Loucy (cell line): ENCODE data around the gene MIPEP.

Source experiments
- H2AFZ ChIP-seq: fragments of 200-600 bp; sonication (generic); 2 replicates; pipeline ENCODE4 v1.6.0; 2016; ENCODE audit warnings: antibody characterized with exemption, mild to moderate bottlenecking, low read length, moderate library complexity
- H3F3A ChIP-seq: fragments of 200-600 bp; 2 replicates; pipeline ENCODE4 v1.6.0; 2016; ENCODE audit warnings: antibody characterized with exemption, low read depth, mild to moderate bottlenecking
- H3K27me3 ChIP-seq: fragments of 200-600 bp; sonication (generic); 2 replicates; pipeline ENCODE4 v1.6.1; 2014; ENCODE audit warnings: low read length, mild to moderate bottlenecking; ENCODE audit not compliant: insufficient read depth, poor library complexity, severe bottlenecking
- H3K36me3 ChIP-seq: fragments of 200-600 bp; sonication (generic); 2 replicates; pipeline ENCODE4 v1.6.1; 2016; ENCODE audit warnings: low read length; ENCODE audit not compliant: insufficient read depth
- H3K4me1 ChIP-seq: fragments of 200-600 bp; sonication (generic); 2 replicates; pipeline ENCODE4 v1.5.1; 2014; ENCODE audit warnings: low read length, mild to moderate bottlenecking; ENCODE audit not compliant: insufficient read depth, poor library complexity, severe bottlenecking
- H3K4me2 ChIP-seq: fragments of 200-600 bp; sonication (generic); 2 replicates; pipeline ENCODE4 v1.6.0; 2014; ENCODE audit warnings: antibody characterized with exemption, low read length, low read depth, mild to moderate bottlenecking; ENCODE audit not compliant: poor library complexity, severe bottlenecking
- H3K4me3 ChIP-seq: fragments of 200-600 bp; sonication (generic); 2 replicates; pipeline ENCODE4 v1.5.1; 2014; ENCODE audit warnings: low read length, mild to moderate bottlenecking, mixed read lengths; ENCODE audit not compliant: poor library complexity, severe bottlenecking
- H3K79me2 ChIP-seq: fragments of 200-600 bp; sonication (generic); 2 replicates; pipeline ENCODE4 v1.6.1; 2014; ENCODE audit warnings: low read length; ENCODE audit not compliant: insufficient read depth
- H3K9ac ChIP-seq: fragments of 200-600 bp; sonication (generic); 2 replicates; pipeline ENCODE4 v1.6.0; 2014; ENCODE audit warnings: mild to moderate bottlenecking, low read depth, low read length, moderate library complexity; ENCODE audit not compliant: poor library complexity, severe bottlenecking
- H3K9me2 ChIP-seq: fragments of 200-600 bp; sonication (generic); replicated peaks from 2 replicates; pipeline ENCODE4 v1.6.1; 2016; ENCODE audit warnings: low read depth, low read length, mixed read lengths
- H3K9me3 ChIP-seq: fragments of 200-600 bp; sonication (generic); 2 replicates; pipeline ENCODE4 v1.6.1; 2014; ENCODE audit warnings: mild to moderate bottlenecking, antibody characterized with exemption, low read length, low read depth; ENCODE audit not compliant: insufficient read depth
- H4K20me1 ChIP-seq: fragments of 200-600 bp; sonication (generic); 2 replicates; pipeline ENCODE4 v1.6.0; 2014; ENCODE audit warnings: antibody characterized with exemption, low read length, mild to moderate bottlenecking; ENCODE audit not compliant: insufficient read depth, poor library complexity, severe bottlenecking
- EZH2phosphoT487 ChIP-seq: fragments of 200-600 bp; IDR thresholded peaks from 2 replicates; pipeline ENCODE4 v1.6.1; 2018; ENCODE audit warnings: antibody characterized with exemption, mild to moderate bottlenecking, moderate library complexity, borderline replicate concordance
- TF ChIP-seq, protein P1 (sequence below): fragments of 200-600 bp; sonication (generic); conservative IDR thresholded peaks from 2 replicates; pipeline ENCODE4 v1.5.1; 2014; ENCODE audit warnings: mild to moderate bottlenecking, antibody characterized with exemption, low read length

MIPEP gene

DNA sequence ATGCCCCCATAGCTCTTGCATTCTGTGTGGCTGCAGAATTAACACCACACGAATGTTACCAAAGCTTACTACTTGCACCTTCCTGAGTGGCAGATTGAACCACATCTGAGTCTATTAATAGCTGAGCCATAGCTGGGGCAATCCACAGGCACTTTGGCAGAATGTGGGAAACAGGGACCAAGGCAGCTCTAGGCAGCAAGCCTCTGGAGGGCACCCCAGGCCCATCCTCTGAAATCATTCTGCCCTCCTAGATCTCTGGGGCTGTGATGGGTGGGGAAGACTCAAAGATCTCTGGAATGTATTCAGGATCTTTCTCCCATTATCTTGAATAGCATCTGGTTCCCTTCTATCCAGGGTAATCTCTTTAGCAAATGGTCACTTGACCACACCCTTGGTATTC, 179.7 kb downstream of the MIPEP start:
- Histone ChIP-seq H3K36me3 (no peaks in the 10 kb centered on the region), H3K4me3 (no peak overlapping the region), H2AFZ (no peak overlapping the region), H3K4me1 (no peaks in the 10 kb centered on the region), H3K4me2 (no peak overlapping the region), H3K9ac (no peak overlapping the region), H3K79me2 (no peaks in the 10 kb centered on the region), H3K9me3 (no peaks in the 10 kb centered on the region), H3K9me2 (no peaks in the 10 kb centered on the region), H4K20me1 (no peaks in the 10 kb centered on the region), H3F3A (no peaks in the 10 kb centered on the region), H3K27me3 (no peaks in the 10 kb centered on the region)
- TF ChIP-seq EZH2phosphoT487 = no peak
- TF ChIP-seq, protein P1, sequence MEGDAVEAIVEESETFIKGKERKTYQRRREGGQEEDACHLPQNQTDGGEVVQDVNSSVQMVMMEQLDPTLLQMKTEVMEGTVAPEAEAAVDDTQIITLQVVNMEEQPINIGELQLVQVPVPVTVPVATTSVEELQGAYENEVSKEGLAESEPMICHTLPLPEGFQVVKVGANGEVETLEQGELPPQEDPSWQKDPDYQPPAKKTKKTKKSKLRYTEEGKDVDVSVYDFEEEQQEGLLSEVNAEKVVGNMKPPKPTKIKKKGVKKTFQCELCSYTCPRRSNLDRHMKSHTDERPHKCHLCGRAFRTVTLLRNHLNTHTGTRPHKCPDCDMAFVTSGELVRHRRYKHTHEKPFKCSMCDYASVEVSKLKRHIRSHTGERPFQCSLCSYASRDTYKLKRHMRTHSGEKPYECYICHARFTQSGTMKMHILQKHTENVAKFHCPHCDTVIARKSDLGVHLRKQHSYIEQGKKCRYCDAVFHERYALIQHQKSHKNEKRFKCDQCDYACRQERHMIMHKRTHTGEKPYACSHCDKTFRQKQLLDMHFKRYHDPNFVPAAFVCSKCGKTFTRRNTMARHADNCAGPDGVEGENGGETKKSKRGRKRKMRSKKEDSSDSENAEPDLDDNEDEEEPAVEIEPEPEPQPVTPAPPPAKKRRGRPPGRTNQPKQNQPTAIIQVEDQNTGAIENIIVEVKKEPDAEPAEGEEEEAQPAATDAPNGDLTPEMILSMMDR = peak; percentile 34

DNA sequence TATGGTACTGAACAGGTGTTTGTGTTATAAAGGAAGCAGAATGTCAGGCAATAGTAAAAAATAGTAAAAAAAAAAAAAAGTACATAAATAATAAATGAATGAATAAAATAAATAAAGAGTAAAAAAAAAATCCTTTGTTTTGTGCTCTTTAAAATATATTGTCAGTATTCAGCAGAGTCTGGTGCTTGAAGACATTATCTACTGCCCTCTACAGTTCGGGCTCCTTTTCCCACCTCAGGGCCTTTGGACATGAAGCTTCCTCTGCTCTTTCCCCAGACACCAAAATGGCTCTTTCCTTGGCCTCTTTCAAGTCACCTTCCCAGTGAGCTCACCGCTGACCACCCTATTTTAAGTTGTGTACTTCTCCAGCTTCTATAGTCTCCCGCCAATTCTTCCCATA, 181.5 kb downstream of the MIPEP start:
- H3K4me2 ChIP-seq = no peak overlapping the region
- no peaks in the 10 kb centered on the region for H3F3A ChIP-seq
- H3K27me3 ChIP-seq = no peaks in the 10 kb centered on the region
- H2AFZ ChIP-seq = no peak overlapping the region
- no peak overlapping the region for H3K4me3 ChIP-seq
- H3K9ac ChIP-seq = no peak overlapping the region
- H3K9me2 ChIP-seq = no peaks in the 10 kb centered on the region
- no peaks in the 10 kb centered on the region for H3K79me2 ChIP-seq
- TF ChIP-seq, protein P1 = peak; percentile 45
- TF ChIP-seq EZH2phosphoT487 = no peak
- no peaks in the 10 kb centered on the region for H4K20me1 ChIP-seq
- no peaks in the 10 kb centered on the region for H3K4me1 ChIP-seq
- H3K9me3 ChIP-seq = no peaks in the 10 kb centered on the region
- no peaks in the 10 kb centered on the region for H3K36me3 ChIP-seq

DNA sequence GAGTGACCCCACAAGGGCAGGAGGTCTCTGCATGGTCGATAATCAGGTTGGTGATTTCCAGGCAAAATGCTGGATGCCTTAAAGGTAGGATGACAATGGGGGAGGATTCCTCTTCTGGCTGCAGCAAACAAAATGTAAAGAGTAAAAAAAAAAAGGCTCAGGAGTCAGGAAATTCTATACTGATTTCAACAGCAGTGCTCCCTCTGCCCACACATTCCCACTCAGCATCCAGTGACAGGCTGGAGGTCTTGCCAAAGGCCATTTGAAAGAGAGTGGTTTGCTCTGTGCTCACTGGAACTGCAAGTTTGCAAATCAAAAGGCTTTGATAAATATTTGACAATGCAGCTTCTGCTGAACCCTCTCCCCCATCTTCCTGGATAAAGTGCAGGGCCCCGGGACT, 183.6 kb downstream of the MIPEP start:
- no peaks in the 10 kb centered on the region for H4K20me1 ChIP-seq
- H3K4me1 ChIP-seq = no peaks in the 10 kb centered on the region
- H3F3A ChIP-seq = no peaks in the 10 kb centered on the region
- no peaks in the 10 kb centered on the region for H3K9me3 ChIP-seq
- no peaks in the 10 kb centered on the region for H3K9me2 ChIP-seq
- H3K36me3 ChIP-seq = no peaks in the 10 kb centered on the region
- no peak overlapping the region for H3K9ac ChIP-seq
- no peak overlapping the region for H2AFZ ChIP-seq
- TF ChIP-seq EZH2phosphoT487 = no peak
- TF ChIP-seq, protein P1 = no peak
- H3K27me3 ChIP-seq = no peaks in the 10 kb centered on the region
- no peak overlapping the region for H3K4me3 ChIP-seq
- H3K4me2 ChIP-seq = no peak overlapping the region
- no peaks in the 10 kb centered on the region for H3K79me2 ChIP-seq
